C4-2B (cell line): ENCODE measurements around the gene HOXA9.

Experiments
- H3K27ac ChIP-seq: fragments of 450-650 bp; 2 replicates; pipeline ENCODE4 v1.5.1; 2017
- CTCF ChIP-seq: fragments of 450-650 bp; conservative IDR thresholded peaks from 2 replicates; pipeline ENCODE4 v1.5.1; 2017; ENCODE audit warnings: mild to moderate bottlenecking
- ZFX ChIP-seq: fragments of 450-650 bp; IDR thresholded peaks from 2 replicates; pipeline ENCODE4 v1.6.1; 2017

The HOXA9 gene

GRCh38 chr7:27144781-27145164 lies 20.6 kb downstream of the HOXA9 start:
- no peak for TF ChIP-seq ZFX
- TF ChIP-seq CTCF, result no peak
- no peak overlapping the region for H3K27ac ChIP-seq

GRCh38 chr7:27143950-27144780 lies 21.2 kb downstream of the HOXA9 start:
- no peak overlapping the region for H3K27ac ChIP-seq

GRCh38 chr7:27143023-27143949 lies 22.1 kb downstream of the HOXA9 start, which contains the start of gene HOXA5:
Gene HOXA5, minus strand, starts transcription at chr7:27143681. Its CDS starts 74 bp downstream, at chr7:27143607.
- TF ChIP-seq ZFX, result no peak
- no peak for TF ChIP-seq CTCF
- no peak within 1 kb of the TSS for H3K27ac ChIP-seq

More at GRCh38 chr7:27143950-27144780, 21.2 kb downstream of the HOXA9 start:
- no peak for TF ChIP-seq ZFX
- TF ChIP-seq CTCF, result no peak

GRCh38 chr7:27142580-27143022 lies 22.7 kb downstream of the HOXA9 start:
- H3K27ac ChIP-seq, result no peak overlapping the region
- TF ChIP-seq ZFX (no peak), CTCF (no peak)

GRCh38 chr7:27141923-27142579 lies 23.3 kb downstream of the HOXA9 start:
- no peak overlapping the region for H3K27ac ChIP-seq
- TF ChIP-seq ZFX (no peak), CTCF (no peak)

GRCh38 chr7:27141137-27141922 lies 24.0 kb downstream of the HOXA9 start:
- no peak overlapping the region for H3K27ac ChIP-seq
- TF ChIP-seq CTCF (no peak), ZFX (no peak)
